ENCODE data around the gene SUN3. TPM values are rescaled to one million over a fixed set of nuclear protein-coding genes. Genes with fewer than 3 reads are reported as not detected.

The SUN3 gene
- total RNA-seq, 1 experiment from 2014 or later, result not detected

DNA sequence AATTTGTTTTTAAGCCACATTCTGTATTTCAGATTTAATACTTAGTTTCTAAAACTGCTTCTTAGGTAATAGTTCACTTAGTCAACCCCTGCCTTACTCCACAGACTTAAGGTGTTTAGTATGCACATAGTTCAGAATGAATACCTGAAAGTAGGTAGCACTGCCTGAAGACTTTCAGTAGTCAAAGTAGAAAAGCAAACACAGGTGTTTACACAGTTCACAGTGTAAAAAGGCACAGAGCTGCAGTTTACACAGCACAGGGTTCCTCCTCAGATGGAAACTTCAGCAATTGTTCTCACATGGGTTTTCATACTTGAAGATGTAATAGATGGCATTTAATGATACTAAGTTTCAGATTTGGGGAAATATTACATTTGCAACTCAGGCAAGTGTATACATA, 77.5 kb downstream of the SUN3 start (continued):
- TF ChIP-seq, protein P1, sequence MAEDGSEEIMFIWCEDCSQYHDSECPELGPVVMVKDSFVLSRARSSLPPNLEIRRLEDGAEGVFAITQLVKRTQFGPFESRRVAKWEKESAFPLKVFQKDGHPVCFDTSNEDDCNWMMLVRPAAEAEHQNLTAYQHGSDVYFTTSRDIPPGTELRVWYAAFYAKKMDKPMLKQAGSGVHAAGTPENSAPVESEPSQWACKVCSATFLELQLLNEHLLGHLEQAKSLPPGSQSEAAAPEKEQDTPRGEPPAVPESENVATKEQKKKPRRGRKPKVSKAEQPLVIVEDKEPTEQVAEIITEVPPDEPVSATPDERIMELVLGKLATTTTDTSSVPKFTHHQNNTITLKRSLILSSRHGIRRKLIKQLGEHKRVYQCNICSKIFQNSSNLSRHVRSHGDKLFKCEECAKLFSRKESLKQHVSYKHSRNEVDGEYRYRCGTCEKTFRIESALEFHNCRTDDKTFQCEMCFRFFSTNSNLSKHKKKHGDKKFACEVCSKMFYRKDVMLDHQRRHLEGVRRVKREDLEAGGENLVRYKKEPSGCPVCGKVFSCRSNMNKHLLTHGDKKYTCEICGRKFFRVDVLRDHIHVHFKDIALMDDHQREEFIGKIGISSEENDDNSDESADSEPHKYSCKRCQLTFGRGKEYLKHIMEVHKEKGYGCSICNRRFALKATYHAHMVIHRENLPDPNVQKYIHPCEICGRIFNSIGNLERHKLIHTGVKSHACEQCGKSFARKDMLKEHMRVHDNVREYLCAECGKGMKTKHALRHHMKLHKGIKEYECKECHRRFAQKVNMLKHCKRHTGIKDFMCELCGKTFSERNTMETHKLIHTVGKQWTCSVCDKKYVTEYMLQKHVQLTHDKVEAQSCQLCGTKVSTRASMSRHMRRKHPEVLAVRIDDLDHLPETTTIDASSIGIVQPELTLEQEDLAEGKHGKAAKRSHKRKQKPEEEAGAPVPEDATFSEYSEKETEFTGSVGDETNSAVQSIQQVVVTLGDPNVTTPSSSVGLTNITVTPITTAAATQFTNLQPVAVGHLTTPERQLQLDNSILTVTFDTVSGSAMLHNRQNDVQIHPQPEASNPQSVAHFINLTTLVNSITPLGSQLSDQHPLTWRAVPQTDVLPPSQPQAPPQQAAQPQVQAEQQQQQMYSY (CRISPR knock-in tag; IDR thresholded peaks at IDR 0.05), result no peak

DNA sequence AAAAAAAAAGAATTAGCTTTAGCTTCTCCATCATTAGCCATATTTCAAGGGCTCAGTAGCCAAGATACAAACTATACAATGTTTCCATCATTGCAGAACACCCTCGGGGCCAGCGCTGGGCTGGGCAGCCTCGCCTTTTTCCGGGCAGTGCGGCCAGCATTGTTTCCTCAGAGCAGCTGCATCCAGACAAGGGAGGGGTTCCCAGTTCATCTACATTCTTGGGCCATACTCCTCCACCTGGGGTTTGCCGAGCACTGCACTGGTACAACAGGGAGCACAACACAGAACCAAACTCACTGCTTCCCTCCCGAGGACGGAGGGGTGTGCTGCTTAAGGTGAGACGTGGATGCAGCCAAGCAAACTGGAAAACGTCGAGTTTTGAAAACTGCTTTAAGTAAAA, 78.2 kb downstream of the SUN3 start:
- DNase-seq (ENCODE audit: low spot score) (peak; percentile 34), ATAC-seq (peak; percentile 71)
- ChIA-PET POLR2A (no interaction called here), CTCF (interaction anchor here (1.7 kb wide), 1 partner anchor 18 kb away, joined by 5 read pairs; no protein-coding TSS in a partner anchor)
- H3K27me3 Mint-ChIP-seq (ENCODE audit: low read depth), result no peaks in the 10 kb centered on the region
- H3K27ac Mint-ChIP-seq, result no peak overlapping the region
- peaks cover 11% of the 10 kb centered on the region for H3K36me3 Mint-ChIP-seq
- H3K9me3 Mint-ChIP-seq, result no peaks in the 10 kb centered on the region
- H3K4me3 Mint-ChIP-seq, result no peak overlapping the region
- TF ChIP-seq, protein P2, sequence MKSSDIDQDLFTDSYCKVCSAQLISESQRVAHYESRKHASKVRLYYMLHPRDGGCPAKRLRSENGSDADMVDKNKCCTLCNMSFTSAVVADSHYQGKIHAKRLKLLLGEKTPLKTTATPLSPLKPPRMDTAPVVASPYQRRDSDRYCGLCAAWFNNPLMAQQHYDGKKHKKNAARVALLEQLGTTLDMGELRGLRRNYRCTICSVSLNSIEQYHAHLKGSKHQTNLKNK (CRISPR knock-in tag; IDR thresholded peaks at IDR 0.05), result no peak
- TF ChIP-seq NFE2L1 (CRISPR knock-in tag; IDR thresholded peaks at IDR 0.05) (no peak), ZNF317 (CRISPR knock-in tag; IDR thresholded peaks at IDR 0.05; ENCODE audit: borderline replicate concordance, low read depth) (peak; percentile 53; the same call in 1 of the 2 replicates), NR3C1 (CRISPR knock-in tag; conservative IDR thresholded peaks at IDR 0.05; ENCODE audit: low read depth) (no peak), PRRX2 (CRISPR knock-in tag; IDR thresholded peaks at IDR 0.05) (no peak), ZNF263 (CRISPR knock-in tag; IDR thresholded peaks at IDR 0.05; ENCODE audit: low read depth) (peak; percentile 94), GTF2I (CRISPR knock-in tag; conservative IDR thresholded peaks at IDR 0.05) (no peak)
- peaks cover 29% of the 10 kb centered on the region for H3K4me1 Mint-ChIP-seq

DNA sequence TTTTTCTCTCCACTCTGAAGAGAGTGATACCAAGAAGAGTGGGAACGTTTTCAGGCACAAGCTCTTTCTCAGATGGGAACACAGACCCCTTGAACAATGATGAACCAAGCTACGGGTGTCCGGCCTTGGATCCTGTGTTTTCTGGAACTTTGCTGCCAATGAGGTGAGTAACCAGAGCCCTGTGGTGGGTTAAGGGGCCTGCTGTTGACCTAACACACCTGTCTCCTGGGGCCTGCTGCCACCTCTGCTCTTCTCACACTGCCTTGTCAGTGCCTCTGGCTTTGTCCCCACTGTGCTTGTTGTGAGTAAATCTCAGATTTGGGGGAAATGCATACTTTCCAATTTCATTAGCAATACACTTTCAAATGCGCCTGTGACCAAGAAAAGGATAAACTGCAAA, 79.2 kb downstream of the SUN3 start:
- ChIA-PET CTCF (interaction anchor here (0.6 kb wide), 1 partner anchor 130 kb away, joined by 4 read pairs; no protein-coding TSS in a partner anchor), POLR2A (no interaction called here)
- Mint-ChIP-seq H3K27me3 (ENCODE audit: low read depth) (no peaks in the 10 kb centered on the region), H3K36me3 (peaks cover 6% of the 10 kb centered on the region), H3K4me1 (peaks cover 29% of the 10 kb centered on the region), H3K4me3 (no peak overlapping the region), H3K27ac (peak overlapping the region; percentile 4; the same call in 1 of the 2 replicates), H3K9me3 (no peaks in the 10 kb centered on the region)
- no peak for DNase-seq (ENCODE audit: low spot score)
- no peak for ATAC-seq
- TF ChIP-seq, protein P3, sequence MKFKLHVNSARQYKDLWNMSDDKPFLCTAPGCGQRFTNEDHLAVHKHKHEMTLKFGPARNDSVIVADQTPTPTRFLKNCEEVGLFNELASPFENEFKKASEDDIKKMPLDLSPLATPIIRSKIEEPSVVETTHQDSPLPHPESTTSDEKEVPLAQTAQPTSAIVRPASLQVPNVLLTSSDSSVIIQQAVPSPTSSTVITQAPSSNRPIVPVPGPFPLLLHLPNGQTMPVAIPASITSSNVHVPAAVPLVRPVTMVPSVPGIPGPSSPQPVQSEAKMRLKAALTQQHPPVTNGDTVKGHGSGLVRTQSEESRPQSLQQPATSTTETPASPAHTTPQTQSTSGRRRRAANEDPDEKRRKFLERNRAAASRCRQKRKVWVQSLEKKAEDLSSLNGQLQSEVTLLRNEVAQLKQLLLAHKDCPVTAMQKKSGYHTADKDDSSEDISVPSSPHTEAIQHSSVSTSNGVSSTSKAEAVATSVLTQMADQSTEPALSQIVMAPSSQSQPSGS (CRISPR knock-in tag; IDR thresholded peaks at IDR 0.05; ENCODE audit: borderline replicate concordance, low read depth), result no peak
- TF ChIP-seq SOX15 (CRISPR knock-in tag; IDR thresholded peaks at IDR 0.05), result no peak
- TF ChIP-seq ZNF121 (CRISPR knock-in tag; IDR thresholded peaks at IDR 0.05), result no peak
- no peak for TF ChIP-seq ZNF219 (CRISPR knock-in tag; IDR thresholded peaks at IDR 0.05; ENCODE audit: borderline replicate concordance)
- TF ChIP-seq ZNF263 (CRISPR knock-in tag; IDR thresholded peaks at IDR 0.05; ENCODE audit: low read depth), result no peak
- TF ChIP-seq TEAD4 (CRISPR knock-in tag; IDR thresholded peaks at IDR 0.05), result no peak
- TF ChIP-seq OVOL2 (CRISPR knock-in tag; IDR thresholded peaks at IDR 0.05; ENCODE audit: borderline replicate concordance), result no peak
- TF ChIP-seq ETV6 (CRISPR knock-in tag; IDR thresholded peaks at IDR 0.05), result no peak

DNA sequence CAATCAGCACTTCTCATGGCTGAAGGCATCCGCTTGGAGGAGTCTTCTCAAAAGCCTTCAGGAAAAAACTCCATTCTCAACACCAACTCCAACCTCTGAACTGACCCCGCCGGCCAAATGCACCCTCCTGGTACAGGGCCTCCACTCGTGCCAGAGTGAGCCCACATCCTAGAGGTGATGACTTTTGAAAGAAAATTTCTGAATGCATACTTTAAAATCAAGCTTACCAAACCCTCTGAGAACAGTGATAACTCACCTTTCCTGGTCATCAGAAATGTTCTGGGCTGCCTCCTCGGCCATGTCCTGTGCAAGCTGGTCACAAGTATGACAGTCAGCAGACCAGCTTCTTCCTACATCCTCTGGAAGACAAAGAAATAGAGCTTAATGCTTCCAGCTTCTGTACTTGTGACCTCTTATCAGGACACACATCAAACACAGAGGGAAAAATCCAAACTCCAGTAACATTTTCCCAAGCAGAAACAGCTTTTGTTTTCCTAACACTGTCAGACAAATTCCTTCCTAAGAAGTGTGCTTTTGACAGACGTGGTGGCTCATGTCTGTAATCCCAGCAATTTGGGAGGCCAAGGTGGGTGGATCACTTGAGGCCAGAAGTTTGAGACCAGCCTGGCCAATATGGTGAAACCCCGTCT, 80.6 kb downstream of the SUN3 start, which contains the start of gene PKD1L1:
Gene PKD1L1, minus strand, starts transcription at position 326 of the 650 bp plus-strand sequence. Its CDS starts 26 bp downstream, at position 300.
- DNase-seq (ENCODE audit: low spot score) (no peak), ATAC-seq (no peak)
- no peaks in the 10 kb centered on the region for H3K9me3 Mint-ChIP-seq
- no peak within 1 kb of the TSS for H3K4me3 Mint-ChIP-seq
- no peaks in the 10 kb centered on the region for H3K27me3 Mint-ChIP-seq (ENCODE audit: low read depth)
- no peak within 1 kb of the TSS for H3K27ac Mint-ChIP-seq
- POLR2A ChIA-PET, result no interaction called here
- H3K4me1 Mint-ChIP-seq, result peaks cover 32% of the 10 kb centered on the region
- no peaks in the 10 kb centered on the region for H3K36me3 Mint-ChIP-seq
- CTCF ChIA-PET, result interaction anchor here (0.7 to 0.9 kb wide), 2 partner anchors 10 to 207 kb away, joined by 3 to 4 read pairs; no protein-coding TSS in a partner anchor
- TF ChIP-seq, protein P4, sequence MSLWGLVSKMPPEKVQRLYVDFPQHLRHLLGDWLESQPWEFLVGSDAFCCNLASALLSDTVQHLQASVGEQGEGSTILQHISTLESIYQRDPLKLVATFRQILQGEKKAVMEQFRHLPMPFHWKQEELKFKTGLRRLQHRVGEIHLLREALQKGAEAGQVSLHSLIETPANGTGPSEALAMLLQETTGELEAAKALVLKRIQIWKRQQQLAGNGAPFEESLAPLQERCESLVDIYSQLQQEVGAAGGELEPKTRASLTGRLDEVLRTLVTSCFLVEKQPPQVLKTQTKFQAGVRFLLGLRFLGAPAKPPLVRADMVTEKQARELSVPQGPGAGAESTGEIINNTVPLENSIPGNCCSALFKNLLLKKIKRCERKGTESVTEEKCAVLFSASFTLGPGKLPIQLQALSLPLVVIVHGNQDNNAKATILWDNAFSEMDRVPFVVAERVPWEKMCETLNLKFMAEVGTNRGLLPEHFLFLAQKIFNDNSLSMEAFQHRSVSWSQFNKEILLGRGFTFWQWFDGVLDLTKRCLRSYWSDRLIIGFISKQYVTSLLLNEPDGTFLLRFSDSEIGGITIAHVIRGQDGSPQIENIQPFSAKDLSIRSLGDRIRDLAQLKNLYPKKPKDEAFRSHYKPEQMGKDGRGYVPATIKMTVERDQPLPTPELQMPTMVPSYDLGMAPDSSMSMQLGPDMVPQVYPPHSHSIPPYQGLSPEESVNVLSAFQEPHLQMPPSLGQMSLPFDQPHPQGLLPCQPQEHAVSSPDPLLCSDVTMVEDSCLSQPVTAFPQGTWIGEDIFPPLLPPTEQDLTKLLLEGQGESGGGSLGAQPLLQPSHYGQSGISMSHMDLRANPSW (CRISPR knock-in tag; conservative IDR thresholded peaks at IDR 0.05; ENCODE audit: low read depth), result no peak
- TF ChIP-seq, protein P5, sequence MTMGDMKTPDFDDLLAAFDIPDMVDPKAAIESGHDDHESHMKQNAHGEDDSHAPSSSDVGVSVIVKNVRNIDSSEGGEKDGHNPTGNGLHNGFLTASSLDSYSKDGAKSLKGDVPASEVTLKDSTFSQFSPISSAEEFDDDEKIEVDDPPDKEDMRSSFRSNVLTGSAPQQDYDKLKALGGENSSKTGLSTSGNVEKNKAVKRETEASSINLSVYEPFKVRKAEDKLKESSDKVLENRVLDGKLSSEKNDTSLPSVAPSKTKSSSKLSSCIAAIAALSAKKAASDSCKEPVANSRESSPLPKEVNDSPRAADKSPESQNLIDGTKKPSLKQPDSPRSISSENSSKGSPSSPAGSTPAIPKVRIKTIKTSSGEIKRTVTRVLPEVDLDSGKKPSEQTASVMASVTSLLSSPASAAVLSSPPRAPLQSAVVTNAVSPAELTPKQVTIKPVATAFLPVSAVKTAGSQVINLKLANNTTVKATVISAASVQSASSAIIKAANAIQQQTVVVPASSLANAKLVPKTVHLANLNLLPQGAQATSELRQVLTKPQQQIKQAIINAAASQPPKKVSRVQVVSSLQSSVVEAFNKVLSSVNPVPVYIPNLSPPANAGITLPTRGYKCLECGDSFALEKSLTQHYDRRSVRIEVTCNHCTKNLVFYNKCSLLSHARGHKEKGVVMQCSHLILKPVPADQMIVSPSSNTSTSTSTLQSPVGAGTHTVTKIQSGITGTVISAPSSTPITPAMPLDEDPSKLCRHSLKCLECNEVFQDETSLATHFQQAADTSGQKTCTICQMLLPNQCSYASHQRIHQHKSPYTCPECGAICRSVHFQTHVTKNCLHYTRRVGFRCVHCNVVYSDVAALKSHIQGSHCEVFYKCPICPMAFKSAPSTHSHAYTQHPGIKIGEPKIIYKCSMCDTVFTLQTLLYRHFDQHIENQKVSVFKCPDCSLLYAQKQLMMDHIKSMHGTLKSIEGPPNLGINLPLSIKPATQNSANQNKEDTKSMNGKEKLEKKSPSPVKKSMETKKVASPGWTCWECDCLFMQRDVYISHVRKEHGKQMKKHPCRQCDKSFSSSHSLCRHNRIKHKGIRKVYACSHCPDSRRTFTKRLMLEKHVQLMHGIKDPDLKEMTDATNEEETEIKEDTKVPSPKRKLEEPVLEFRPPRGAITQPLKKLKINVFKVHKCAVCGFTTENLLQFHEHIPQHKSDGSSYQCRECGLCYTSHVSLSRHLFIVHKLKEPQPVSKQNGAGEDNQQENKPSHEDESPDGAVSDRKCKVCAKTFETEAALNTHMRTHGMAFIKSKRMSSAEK (CRISPR knock-in tag; IDR thresholded peaks at IDR 0.05; ENCODE audit: borderline replicate concordance), result no peak
